DND-41 (cell line): ENCODE measurements around the gene HES2.

Experiments
- CTCF ChIP-seq: IDR thresholded peaks from 2 replicates; pipeline ENCODE4 v1.5.1; 2012; ENCODE audit warnings: borderline replicate concordance, low read length, moderate library complexity, mild to moderate bottlenecking; ENCODE audit not compliant: poor library complexity, severe bottlenecking; ENCODE audit errors: extremely low read depth
- EZH2 ChIP-seq: IDR thresholded peaks from 3 replicates; pipeline ENCODE4 v1.6.1; 2012; ENCODE audit warnings: borderline replicate concordance, low read depth, mild to moderate bottlenecking, moderate library complexity, low read length, inconsistent platforms; ENCODE audit not compliant: severe bottlenecking

- TF ChIP-seq CTCF (no peak), EZH2 (no peak)
Observed at GRCh38 chr1:6427441-6428390, 8.0 kb upstream of the HES2 start.
